HepG2 (cell line): ENCODE data around the gene PIK3IP1. TPM values are rescaled to one million over a fixed set of nuclear protein-coding genes. Genes with fewer than 3 reads are reported as not detected.

Experiments used
- ATAC-seq: fragments of 200-7000 bp; cut with Tn5 transposase; 3 replicates; pipeline ENCODE4 v1.9.1; 2020; ENCODE audit warnings: mild to moderate bottlenecking, moderate library complexity
- BruUV-seq: library from RNA; stranded (reverse); fragments of 400-500 nt; replicated peaks from 2 replicates; lab custom pipeline; 2021; lab: Mats Ljungman, UMichigan
- CTCF ChIA-PET: fragments of 300-600 bp; formaldehyde crosslinking; extraction: SDS; loops from one replicate; lab custom pipeline; 2021; ENCODE audit warnings: low total read pairs, inconsistent platforms, low intra/inter-chr PET ratio; lab: Yijun Ruan, JAX
- POLR2A ChIA-PET: fragments of 350-600 bp; sonication (Branson Sonifier 250); formaldehyde crosslinking; loops from one replicate; lab custom pipeline; 2020; ENCODE audit warnings: antibody characterized with exemption, inconsistent platforms; lab: Yijun Ruan, JAX
- DNase-seq: peaks from one replicate; pipeline ENCODE4 v3.0.0-alpha.2; 2015; ENCODE audit warnings: low spot score
- FAIRE-seq: peaks from 3 replicates; lab custom pipeline; 2011; peaks lifted over from hg19 to GRCh38; lab: Jason Lieb, UNC
- H2AFZ ChIP-seq: one replicate; pipeline ENCODE4 v1.6.1; 2011; ENCODE audit warnings: low read length, inconsistent platforms
- H3K27ac ChIP-seq: fragments of 300-600 bp; 3 replicates; pipeline ENCODE4 v1.8.0; 2011; ENCODE audit warnings: mixed run types, mild to moderate bottlenecking, mixed read lengths, low read length, inconsistent platforms; ENCODE audit not compliant: insufficient read depth; ENCODE audit errors: extremely low read length
- H3K27me3 ChIP-seq, 2 experiments: fragments of 200-600 bp in 1 of 2; 2 replicates in 1 of 2; 3 replicates in 1 of 2; pipeline versions ENCODE4 v1.6.0 to v1.8.0; 2011; ENCODE audit warnings: low read length in 2 of 2, mild to moderate bottlenecking in 2 of 2, moderate library complexity in 2 of 2, inconsistent platforms in 1 of 2; ENCODE audit not compliant: insufficient read depth in 2 of 2, control insufficient read depth in 1 of 2
- H3K36me3 ChIP-seq, 2 experiments: fragments of 200-600 bp in 1 of 2; replicated peaks in 1 of 2; 2 replicates in 1 of 2; 3 replicates in 1 of 2; pipeline versions ENCODE4 v1.5.1 to v1.8.0; 2011; ENCODE audit warnings: low read length in 2 of 2, inconsistent platforms in 1 of 2; ENCODE audit not compliant: insufficient read depth in 2 of 2, control insufficient read depth in 1 of 2
- H3K4me1 ChIP-seq: 2 replicates; pipeline ENCODE4 v1.5.1; 2012; ENCODE audit warnings: low read length, inconsistent platforms; ENCODE audit not compliant: insufficient read depth
- H3K4me2 ChIP-seq: 2 replicates; pipeline ENCODE4 v1.6.0; 2011; ENCODE audit warnings: low read depth, low read length, inconsistent platforms
- H3K4me3 ChIP-seq, 3 experiments: fragments of 200-600 bp in 1 of 3; sonication (generic), shearing (Covaris generic) in 1 of 3; replicated peaks in 1 of 3; 2 replicates each; pipeline ENCODE4 v1.5.1; 2011 to 2016; ENCODE audit warnings: low read length in 3 of 3, inconsistent platforms in 2 of 3, low read depth in 2 of 3, mild to moderate bottlenecking in 2 of 3, control low read depth in 1 of 3, mixed read lengths in 1 of 3; ENCODE audit not compliant: insufficient read depth in 1 of 3
- H3K79me2 ChIP-seq: one replicate; pipeline ENCODE4 v1.6.1; 2011; ENCODE audit warnings: low read length, inconsistent platforms; ENCODE audit not compliant: insufficient read depth
- H3K9ac ChIP-seq: 2 replicates; pipeline ENCODE4 v1.6.0; 2011; ENCODE audit warnings: mild to moderate bottlenecking, low read depth, low read length, inconsistent platforms; ENCODE audit not compliant: insufficient read depth
- H3K9me3 ChIP-seq: 2 replicates; pipeline ENCODE4 v1.5.1; 2012; ENCODE audit warnings: mild to moderate bottlenecking, low read length
- H4K20me1 ChIP-seq: 2 replicates; pipeline ENCODE4 v1.6.0; 2011; ENCODE audit warnings: inconsistent platforms, mild to moderate bottlenecking, low read length, moderate library complexity; ENCODE audit not compliant: insufficient read depth
- HOXA3 ChIP-seq: sonication (generic); formaldehyde crosslinking; IDR thresholded peaks from 2 replicates; pipeline ENCODE4 v1.5.0; 2020; ENCODE audit warnings: missing genetic modification reagents
- ISL2 ChIP-seq: sonication (generic); formaldehyde crosslinking; IDR thresholded peaks from 2 replicates; pipeline ENCODE4 v1.5.0; 2020; ENCODE audit warnings: missing genetic modification reagents
- KDM5B ChIP-seq: sonication (generic); formaldehyde crosslinking; IDR thresholded peaks from 2 replicates; pipeline ENCODE4 v1.4.0; 2020; ENCODE audit warnings: missing genetic modification reagents, mild to moderate bottlenecking, borderline replicate concordance
- SRY ChIP-seq: sonication (generic); formaldehyde crosslinking; IDR thresholded peaks from 2 replicates; pipeline ENCODE4 v1.8.0; 2022; ENCODE audit warnings: mild to moderate bottlenecking, missing genetic modification reagents
- ZNF143 ChIP-seq: sonication (generic); formaldehyde crosslinking; IDR thresholded peaks from 2 replicates; pipeline ENCODE4 v1.4.0; 2020; ENCODE audit warnings: missing genetic modification reagents
- ZNF512B ChIP-seq: sonication (generic); formaldehyde crosslinking; IDR thresholded peaks from 2 replicates; pipeline ENCODE4 v1.5.1; 2020; ENCODE audit warnings: missing genetic modification reagents, mild to moderate bottlenecking, borderline replicate concordance
- WGBS: methylation state at CpG from one replicate; pipeline ENCODE4 v1.1.6; 2017; ENCODE audit warnings: low lambda C conversion rate; 5-methylcytosine and 5-hydroxymethylcytosine counted together
- in situ Hi-C: cut with HindIII; loops from 2 replicates; pipeline ENCODE4 v1.10.0; 2017; ENCODE audit warnings: low pct_unique_long_range_greater_than_20kb; ENCODE audit not compliant: extremely low pct_ligation_motif_present
- intact Hi-C: fragments of 100-400 bp; cut with micrococcal nuclease; formaldehyde crosslinking; loops from one replicate; pipeline ENCODE4 v1.10.0; 2022; ENCODE audit not compliant: unreplicated experiment
- polyA plus RNA-seq, 8 experiments: library from polyadenylated mRNA; depleted of rRNA in 3 of 8; stranded (reverse) in 7 of 8; unstranded in 1 of 8; fragments of >200 nt; fragmentation: Illumina TruSeq in 4 of 8; extraction: Trizol in 4 of 8; gene quantifications; 2 replicates each; pipeline versions ENCODE4 v1.2.1 to v1.2.3, GENCODE V29; 2011 to 2016; ENCODE audit warnings: low read depth in 4 of 8, missing spikeins in 1 of 8, mixed read lengths in 1 of 8; ENCODE audit not compliant: insufficient read depth in 1 of 8
- total RNA-seq, 5 experiments: library from RNA; depleted of rRNA; stranded (reverse); fragments of >200 nt; fragmentation: Illumina TruSeq; extraction: Trizol; gene quantifications; 2 replicates each; pipeline ENCODE4 v1.2.3, GENCODE V29; 2016; ENCODE audit warnings: low read depth in 1 of 5

PIK3IP1 gene
- total and polyA plus RNA-seq, 2 of the 13 experiments (the other 11 are each of a cell fraction or from before 2014, with no cell fraction given): 1.3 to 2.5 TPM

DNA sequence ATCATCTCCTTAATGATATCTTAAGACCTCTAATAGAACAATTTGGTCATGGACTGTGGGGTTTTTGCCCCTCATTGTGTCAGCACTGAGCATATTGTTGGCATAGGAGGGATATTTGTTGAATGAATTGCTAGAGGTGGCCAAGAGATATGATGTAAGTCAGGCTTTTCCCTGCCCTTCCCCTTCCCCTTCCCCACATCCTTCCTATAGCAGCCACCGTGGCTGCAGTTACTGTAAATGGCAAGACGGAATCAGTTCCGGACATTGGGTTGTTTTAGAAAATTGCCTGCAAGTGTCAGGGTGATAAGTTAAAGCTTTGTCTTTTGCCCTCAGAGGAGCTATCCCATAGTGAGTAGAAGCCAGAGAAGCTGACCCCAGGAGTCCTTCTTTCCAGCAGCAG lies 57.2 kb downstream of the PIK3IP1 start:
- FAIRE-seq (no peak), ATAC-seq (no peak), DNase-seq (no peak)
- Histone ChIP-seq H2AFZ (no peak overlapping the region), H3K79me2 (peaks cover 50% of the 10 kb centered on the region), H3K4me2 (no peak overlapping the region), H3K9ac (no peak overlapping the region), H3K36me3 (peaks cover 20 to 67% of the 10 kb centered on the region in 2 experiments), H4K20me1 (peaks cover 12% of the 10 kb centered on the region; the same call in 1 of the 2 replicates), H3K9me3 (no peaks in the 10 kb centered on the region), H3K4me1 (peaks cover 30% of the 10 kb centered on the region), H3K4me3 (no peak overlapping the region), H3K27ac (no peak overlapping the region), H3K27me3 (no peaks in the 10 kb centered on the region)
- TF ChIP-seq SRY: no peak
- no peak for TF ChIP-seq ZNF512B
- no peak for TF ChIP-seq ISL2 (CRISPR knock-in tag)
- no peak for TF ChIP-seq HOXA3
- no peak for TF ChIP-seq KDM5B (CRISPR knock-in tag)
- TF ChIP-seq ZNF143 (CRISPR knock-in tag): no peak
- POLR2A ChIA-PET: no interaction called here
- CTCF ChIA-PET: no interaction called here
- BruUV-seq: no TSS peak
- in situ Hi-C loops: no loop called here
- intact Hi-C loops: no loop called here
- WGBS: 95% methylated on average over 3 of the region's 3 CpGs
